Liver (tissue), 9 donors: ENCODE results near the gene RNGTT. TPM values are rescaled to one million over a fixed set of nuclear protein-coding genes. Genes with fewer than 3 reads are reported as not detected.

Experiments used
- DNase-seq: peaks from one replicate; pipeline ENCODE4 v3.0.0-alpha.2; 2017; ENCODE audit warnings: low spot score
- H3K27ac ChIP-seq, 2 donors: one replicate each; pipeline ENCODE4 v1.7.0; 2013; ENCODE audit warnings: inconsistent platforms in 2 of 2, low read length in 2 of 2, control low read depth in 1 of 2, low read depth in 1 of 2, mild to moderate bottlenecking in 1 of 2
- H3K27me3 ChIP-seq, 4 donors: one replicate each; pipeline versions ENCODE4 v1.6.1 to v1.7.0; 2013; ENCODE audit warnings: low read length in 3 of 4, inconsistent platforms in 1 of 4, mild to moderate bottlenecking in 1 of 4, moderate library complexity in 1 of 4; ENCODE audit not compliant: control insufficient read depth in 4 of 4, insufficient read depth in 4 of 4
- H3K36me3 ChIP-seq, 4 donors: one replicate each; pipeline versions ENCODE4 v1.6.1 to v1.7.0; 2013; ENCODE audit warnings: low read length in 3 of 4, mild to moderate bottlenecking in 3 of 4, low read depth in 1 of 4, moderate library complexity in 1 of 4; ENCODE audit not compliant: control insufficient read depth in 4 of 4, insufficient read depth in 3 of 4
- H3K4me1 ChIP-seq, 4 donors: one replicate each; pipeline versions ENCODE4 v1.6.1 to v1.7.0; 2013; ENCODE audit warnings: low read length in 3 of 4, mild to moderate bottlenecking in 3 of 4, moderate library complexity in 1 of 4; ENCODE audit not compliant: control insufficient read depth in 4 of 4, insufficient read depth in 4 of 4
- H3K4me3 ChIP-seq, 3 donors: one replicate each; pipeline versions ENCODE4 v1.6.1 to v1.7.0; 2013; ENCODE audit warnings: low read length in 3 of 3, control low read depth in 1 of 3, low read depth in 1 of 3, mild to moderate bottlenecking in 1 of 3
- H3K9ac ChIP-seq, 2 donors: one replicate each; pipeline ENCODE4 v1.7.0; 2013; ENCODE audit warnings: low read length in 2 of 2, mild to moderate bottlenecking in 2 of 2, moderate library complexity in 2 of 2, control low read depth in 1 of 2, low read depth in 1 of 2
- H3K9me3 ChIP-seq, 4 donors: one replicate each; pipeline versions ENCODE4 v1.6.1 to v1.7.0; 2013; ENCODE audit warnings: low read length in 3 of 4; ENCODE audit not compliant: control insufficient read depth in 4 of 4
- EGR1 ChIP-seq, 2 donors: IDR thresholded peaks; 2 replicates each; pipeline ENCODE4 v1.6.1; 2016 to 2018; ENCODE audit warnings: antibody characterized with exemption in 2 of 2, low read depth in 2 of 2
- FOXA1 ChIP-seq: IDR thresholded peaks from 2 replicates; pipeline ENCODE4 v1.6.1; 2016; ENCODE audit warnings: antibody characterized with exemption
- FOXA2 ChIP-seq: IDR thresholded peaks from 2 replicates; pipeline ENCODE4 v1.6.1; 2016; ENCODE audit warnings: antibody characterized with exemption
- GABPA ChIP-seq, 2 donors: IDR thresholded peaks in 1 of 2; conservative IDR thresholded peaks in 1 of 2; 2 replicates each; pipeline ENCODE4 v1.6.1; 2016; ENCODE audit warnings: antibody characterized with exemption in 2 of 2, mild to moderate bottlenecking in 1 of 2, moderate library complexity in 1 of 2
- HNF4A ChIP-seq, 2 donors: conservative IDR thresholded peaks; 2 replicates each; pipeline ENCODE4 v1.6.1; 2016; ENCODE audit warnings: antibody characterized with exemption in 2 of 2, mild to moderate bottlenecking in 2 of 2
- HNF4G ChIP-seq: IDR thresholded peaks from 2 replicates; pipeline ENCODE4 v1.6.1; 2016; ENCODE audit warnings: antibody characterized with exemption
- JUND ChIP-seq, 2 donors: IDR thresholded peaks; 2 replicates each; pipeline ENCODE4 v1.6.1; 2016; ENCODE audit warnings: antibody characterized with exemption in 2 of 2
- NR2F2 ChIP-seq: IDR thresholded peaks from 2 replicates; pipeline ENCODE4 v1.6.1; 2016; ENCODE audit warnings: antibody characterized with exemption
- RAD21 ChIP-seq, 2 donors: IDR thresholded peaks; 2 replicates each; pipeline ENCODE4 v1.6.1; 2016; ENCODE audit warnings: antibody characterized with exemption in 2 of 2, mild to moderate bottlenecking in 2 of 2
- RXRA ChIP-seq, 2 donors: IDR thresholded peaks; 2 replicates each; pipeline ENCODE4 v1.6.1; 2017 to 2018; ENCODE audit warnings: antibody characterized with exemption in 2 of 2, mild to moderate bottlenecking in 1 of 2
- SP1 ChIP-seq: IDR thresholded peaks from 2 replicates; pipeline ENCODE4 v1.6.1; 2018; ENCODE audit warnings: antibody characterized with exemption, mild to moderate bottlenecking
- TAF1 ChIP-seq: conservative IDR thresholded peaks from 2 replicates; pipeline ENCODE4 v1.6.1; 2016; ENCODE audit warnings: antibody characterized with exemption, mild to moderate bottlenecking
- YY1 ChIP-seq: IDR thresholded peaks from 2 replicates; pipeline ENCODE4 v1.6.1; 2016; ENCODE audit warnings: antibody characterized with exemption, mild to moderate bottlenecking
- WGBS: extraction: QIAGEN DNeasy Blood & Tissue Kit; methylation state at CpG from one replicate; pipeline ENCODE4 v1.1.7; 2013; 5-methylcytosine and 5-hydroxymethylcytosine counted together
- polyA plus RNA-seq, 2 donors: library from polyadenylated mRNA; stranded (reverse) in 1 of 2; unstranded in 1 of 2; fragments of 200-250 nt in 1 of 2; fragments of >200 nt in 1 of 2; fragmentation: Nextera tagmentation in 1 of 2; extraction: Ambion mirVana in 1 of 2; gene quantifications; one replicate each; pipeline versions ENCODE4 v1.2.1 to v1.2.3, GENCODE V29; 2013 to 2015
- total RNA-seq, 2 donors: library from RNA; depleted of rRNA; stranded (reverse); fragments of >200 nt; gene quantifications; one replicate each; pipeline ENCODE4 v1.2.3, GENCODE V29; 2014
- TF ChIP-seq, protein P1 (sequence below): fragments of 150-350 bp; IDR thresholded peaks from 2 replicates; pipeline ENCODE4 v1.5.1; 2017; ENCODE audit warnings: improper control_type of control experiment, low read depth, low read length; ENCODE audit not compliant: missing input control
- TF ChIP-seq, protein P2 (sequence below): IDR thresholded peaks from 2 replicates; pipeline ENCODE4 v1.6.1; 2016; ENCODE audit warnings: antibody characterized with exemption
- TF ChIP-seq, protein P3 (sequence below): IDR thresholded peaks from 2 replicates; pipeline ENCODE4 v1.6.1; 2016; ENCODE audit warnings: antibody characterized with exemption
- TF ChIP-seq, protein P4 (sequence below): IDR thresholded peaks from 2 replicates; pipeline ENCODE4 v1.6.1; 2016; ENCODE audit warnings: antibody characterized with exemption, mild to moderate bottlenecking
- TF ChIP-seq, protein P5 (sequence below): IDR thresholded peaks from 2 replicates; pipeline ENCODE4 v1.6.1; 2016; ENCODE audit warnings: antibody characterized with exemption
- donor health status: healthy.
- donor health status: healthy.
- donor health status: healthy.
- donor health status: healthy.
- donor health status: healthy.

RNGTT gene
- total and polyA plus RNA-seq, 4 donors = 4.1 to 20.8 (median 7.2) TPM

DNA sequence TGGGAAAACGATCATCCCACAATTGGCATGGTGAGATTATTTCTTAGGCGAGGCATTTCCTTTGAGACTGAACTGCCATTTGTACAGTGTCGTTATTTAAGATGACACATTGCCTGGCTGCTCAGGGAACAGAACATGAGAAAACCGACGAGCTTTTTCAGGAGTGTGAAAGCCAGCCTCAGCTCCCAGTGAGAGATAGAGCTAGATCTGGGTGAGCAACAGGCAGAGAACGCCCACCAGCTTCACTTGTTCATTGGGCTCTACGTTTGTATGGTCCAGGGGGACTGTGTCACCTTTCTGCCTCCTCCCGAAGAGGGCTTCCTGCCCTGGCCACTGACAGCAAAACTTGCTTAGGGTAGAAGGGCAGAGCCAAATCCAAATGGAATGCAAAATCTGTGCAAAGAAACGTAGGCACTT is 378.1 kb downstream of the RNGTT start (continued):
- TF ChIP-seq NR2F2 = no peak

DNA sequence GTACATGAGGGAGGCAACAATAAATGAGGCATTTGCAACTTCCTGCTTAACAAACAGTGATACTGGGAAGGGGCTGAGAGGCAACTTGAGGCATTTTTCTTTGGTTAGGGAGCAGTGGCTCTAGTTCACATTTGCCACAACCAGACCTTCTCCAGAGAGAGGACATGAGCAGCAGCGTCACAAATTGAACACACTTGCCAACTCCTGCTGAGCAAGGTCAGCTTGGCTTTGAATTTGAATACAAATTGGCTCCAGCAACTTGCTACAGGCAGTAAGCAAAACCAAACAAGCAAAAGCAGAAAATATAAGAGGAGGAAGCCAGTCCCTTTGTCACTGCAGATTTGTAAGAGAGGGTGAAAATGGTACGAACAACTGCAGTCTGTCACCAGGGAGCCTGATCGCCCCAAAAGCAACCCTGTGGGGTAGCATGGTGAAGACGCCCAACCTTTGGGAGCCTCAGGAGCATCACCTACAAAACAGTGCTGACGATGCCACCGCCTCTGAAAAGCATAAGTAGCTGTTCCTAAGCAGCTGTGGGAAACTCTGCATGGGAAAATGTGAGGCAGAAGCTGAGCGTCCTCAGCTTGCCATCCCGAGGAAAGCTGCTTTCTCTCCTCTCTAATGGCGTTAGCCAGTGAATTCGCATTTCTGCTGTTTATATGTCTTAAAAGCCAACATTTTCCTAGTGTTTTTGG is 378.7 kb downstream of the RNGTT start:
- TF ChIP-seq FOXA1 = no peak
- TF ChIP-seq, protein P1, sequence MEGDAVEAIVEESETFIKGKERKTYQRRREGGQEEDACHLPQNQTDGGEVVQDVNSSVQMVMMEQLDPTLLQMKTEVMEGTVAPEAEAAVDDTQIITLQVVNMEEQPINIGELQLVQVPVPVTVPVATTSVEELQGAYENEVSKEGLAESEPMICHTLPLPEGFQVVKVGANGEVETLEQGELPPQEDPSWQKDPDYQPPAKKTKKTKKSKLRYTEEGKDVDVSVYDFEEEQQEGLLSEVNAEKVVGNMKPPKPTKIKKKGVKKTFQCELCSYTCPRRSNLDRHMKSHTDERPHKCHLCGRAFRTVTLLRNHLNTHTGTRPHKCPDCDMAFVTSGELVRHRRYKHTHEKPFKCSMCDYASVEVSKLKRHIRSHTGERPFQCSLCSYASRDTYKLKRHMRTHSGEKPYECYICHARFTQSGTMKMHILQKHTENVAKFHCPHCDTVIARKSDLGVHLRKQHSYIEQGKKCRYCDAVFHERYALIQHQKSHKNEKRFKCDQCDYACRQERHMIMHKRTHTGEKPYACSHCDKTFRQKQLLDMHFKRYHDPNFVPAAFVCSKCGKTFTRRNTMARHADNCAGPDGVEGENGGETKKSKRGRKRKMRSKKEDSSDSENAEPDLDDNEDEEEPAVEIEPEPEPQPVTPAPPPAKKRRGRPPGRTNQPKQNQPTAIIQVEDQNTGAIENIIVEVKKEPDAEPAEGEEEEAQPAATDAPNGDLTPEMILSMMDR = no peak
- no peak for TF ChIP-seq YY1
- TF ChIP-seq, protein P2, sequence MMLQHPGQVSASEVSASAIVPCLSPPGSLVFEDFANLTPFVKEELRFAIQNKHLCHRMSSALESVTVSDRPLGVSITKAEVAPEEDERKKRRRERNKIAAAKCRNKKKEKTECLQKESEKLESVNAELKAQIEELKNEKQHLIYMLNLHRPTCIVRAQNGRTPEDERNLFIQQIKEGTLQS = no peak
- no peak for TF ChIP-seq EGR1 (IDR thresholded peaks at IDR 0.05; ENCODE audit: low read depth in 2 of 2)
- no peak for TF ChIP-seq HNF4A (conservative IDR thresholded peaks at IDR 0.05)
- TF ChIP-seq FOXA2 = no peak
- TF ChIP-seq RAD21 (IDR thresholded peaks at IDR 0.05) = no peak
- no peak for TF ChIP-seq GABPA (IDR thresholded peaks at IDR 0.05 in 1 of 2, conservative IDR thresholded peaks at IDR 0.05 in 1 of 2)
- no peak for TF ChIP-seq JUND (IDR thresholded peaks at IDR 0.05)
- no peak for TF ChIP-seq NR2F2
- TF ChIP-seq, protein P3, sequence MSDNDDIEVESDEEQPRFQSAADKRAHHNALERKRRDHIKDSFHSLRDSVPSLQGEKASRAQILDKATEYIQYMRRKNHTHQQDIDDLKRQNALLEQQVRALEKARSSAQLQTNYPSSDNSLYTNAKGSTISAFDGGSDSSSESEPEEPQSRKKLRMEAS = no peak
- TF ChIP-seq, protein P4, sequence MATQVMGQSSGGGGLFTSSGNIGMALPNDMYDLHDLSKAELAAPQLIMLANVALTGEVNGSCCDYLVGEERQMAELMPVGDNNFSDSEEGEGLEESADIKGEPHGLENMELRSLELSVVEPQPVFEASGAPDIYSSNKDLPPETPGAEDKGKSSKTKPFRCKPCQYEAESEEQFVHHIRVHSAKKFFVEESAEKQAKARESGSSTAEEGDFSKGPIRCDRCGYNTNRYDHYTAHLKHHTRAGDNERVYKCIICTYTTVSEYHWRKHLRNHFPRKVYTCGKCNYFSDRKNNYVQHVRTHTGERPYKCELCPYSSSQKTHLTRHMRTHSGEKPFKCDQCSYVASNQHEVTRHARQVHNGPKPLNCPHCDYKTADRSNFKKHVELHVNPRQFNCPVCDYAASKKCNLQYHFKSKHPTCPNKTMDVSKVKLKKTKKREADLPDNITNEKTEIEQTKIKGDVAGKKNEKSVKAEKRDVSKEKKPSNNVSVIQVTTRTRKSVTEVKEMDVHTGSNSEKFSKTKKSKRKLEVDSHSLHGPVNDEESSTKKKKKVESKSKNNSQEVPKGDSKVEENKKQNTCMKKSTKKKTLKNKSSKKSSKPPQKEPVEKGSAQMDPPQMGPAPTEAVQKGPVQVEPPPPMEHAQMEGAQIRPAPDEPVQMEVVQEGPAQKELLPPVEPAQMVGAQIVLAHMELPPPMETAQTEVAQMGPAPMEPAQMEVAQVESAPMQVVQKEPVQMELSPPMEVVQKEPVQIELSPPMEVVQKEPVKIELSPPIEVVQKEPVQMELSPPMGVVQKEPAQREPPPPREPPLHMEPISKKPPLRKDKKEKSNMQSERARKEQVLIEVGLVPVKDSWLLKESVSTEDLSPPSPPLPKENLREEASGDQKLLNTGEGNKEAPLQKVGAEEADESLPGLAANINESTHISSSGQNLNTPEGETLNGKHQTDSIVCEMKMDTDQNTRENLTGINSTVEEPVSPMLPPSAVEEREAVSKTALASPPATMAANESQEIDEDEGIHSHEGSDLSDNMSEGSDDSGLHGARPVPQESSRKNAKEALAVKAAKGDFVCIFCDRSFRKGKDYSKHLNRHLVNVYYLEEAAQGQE = no peak
- no peak for TF ChIP-seq SP1
- no peak for TF ChIP-seq TAF1
- TF ChIP-seq, protein P5, sequence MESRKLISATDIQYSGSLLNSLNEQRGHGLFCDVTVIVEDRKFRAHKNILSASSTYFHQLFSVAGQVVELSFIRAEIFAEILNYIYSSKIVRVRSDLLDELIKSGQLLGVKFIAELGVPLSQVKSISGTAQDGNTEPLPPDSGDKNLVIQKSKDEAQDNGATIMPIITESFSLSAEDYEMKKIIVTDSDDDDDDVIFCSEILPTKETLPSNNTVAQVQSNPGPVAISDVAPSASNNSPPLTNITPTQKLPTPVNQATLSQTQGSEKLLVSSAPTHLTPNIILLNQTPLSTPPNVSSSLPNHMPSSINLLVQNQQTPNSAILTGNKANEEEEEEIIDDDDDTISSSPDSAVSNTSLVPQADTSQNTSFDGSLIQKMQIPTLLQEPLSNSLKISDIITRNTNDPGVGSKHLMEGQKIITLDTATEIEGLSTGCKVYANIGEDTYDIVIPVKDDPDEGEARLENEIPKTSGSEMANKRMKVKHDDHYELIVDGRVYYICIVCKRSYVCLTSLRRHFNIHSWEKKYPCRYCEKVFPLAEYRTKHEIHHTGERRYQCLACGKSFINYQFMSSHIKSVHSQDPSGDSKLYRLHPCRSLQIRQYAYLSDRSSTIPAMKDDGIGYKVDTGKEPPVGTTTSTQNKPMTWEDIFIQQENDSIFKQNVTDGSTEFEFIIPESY = no peak
- no peak for TF ChIP-seq HNF4G
- no peak for TF ChIP-seq RXRA (IDR thresholded peaks at IDR 0.05)
- peaks cover 0 to 2% (median 0%) of the 10 kb centered on the region in 4 donors for H3K27me3 ChIP-seq
- no peaks in the 10 kb centered on the region for H3K36me3 ChIP-seq
- H3K27ac ChIP-seq = no peak overlapping the region
- H3K4me1 ChIP-seq = no peaks in the 10 kb centered on the region
- H3K9me3 ChIP-seq = peaks cover 0 to 3% (median under 1%) of the 10 kb centered on the region in 4 donors
- no peak overlapping the region for H3K9ac ChIP-seq
- 69% methylated on average over 10 of the region's 10 CpGs for WGBS
- no peak for DNase-seq
- no peak overlapping the region for H3K4me3 ChIP-seq
